ENCODE results near the gene DHRS2.
"Not testable (repeated sequence)": the region's sequence is repeated elsewhere in the genome, so short reads cannot be mapped to it uniquely, and the experiment has no call there.

Gene DHRS2

GRCh38 chr14:23650506-23650905, 14.3 kb downstream of the DHRS2 start:
- DNase-seq, result no peak

DNA sequence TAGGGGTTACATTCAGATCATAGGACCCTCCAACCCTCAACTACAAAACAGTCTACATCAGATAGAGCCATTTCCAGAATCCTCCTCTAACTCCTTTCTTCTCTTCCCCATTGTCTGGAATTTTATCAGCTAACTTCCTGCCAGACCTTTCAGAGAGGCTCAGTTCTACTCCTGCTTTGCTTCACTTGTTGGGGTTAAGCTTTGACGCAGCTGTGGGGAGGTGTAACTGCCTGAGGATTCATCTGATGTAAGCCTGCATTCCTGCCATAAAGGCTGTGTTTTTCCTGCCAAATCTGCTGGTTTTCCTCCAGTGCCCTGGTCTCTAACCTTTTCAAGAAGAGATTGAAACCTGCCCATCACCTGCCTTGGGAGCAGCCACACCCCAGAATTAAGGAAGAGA, 16.9 kb downstream of the DHRS2 start:
- no peak for DNase-seq

- no peak for DNase-seq
These were observed 18.1 kb downstream of the DHRS2 start for GRCh38 chr14:23654231-23654630.

DNA sequence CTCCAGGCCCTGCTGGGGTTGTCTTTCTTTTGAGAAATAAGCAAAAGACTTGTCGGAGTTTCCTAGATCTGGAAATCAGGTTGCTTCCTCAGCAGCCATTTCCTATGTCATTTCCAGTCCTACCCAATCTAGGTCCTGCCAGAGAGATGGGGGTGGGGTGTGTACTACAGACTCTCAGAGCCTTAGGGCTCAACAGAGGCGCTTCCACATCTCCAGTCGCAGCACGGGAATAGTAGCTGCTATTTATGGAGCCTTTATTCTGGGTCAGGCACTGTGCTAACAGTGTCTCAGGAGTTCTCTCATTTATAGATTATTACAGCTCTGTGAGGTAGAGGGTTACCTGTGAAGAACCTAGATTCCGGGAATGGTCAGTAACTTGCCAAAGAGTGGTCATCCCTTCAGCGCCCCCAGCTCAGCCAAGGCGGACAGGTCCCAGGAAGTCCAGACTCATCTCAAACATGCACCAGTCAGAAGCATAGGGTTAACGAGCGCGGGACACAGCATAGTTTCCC, 21.9 kb downstream of the DHRS2 start:
- DNase-seq, result no peak

DNA sequence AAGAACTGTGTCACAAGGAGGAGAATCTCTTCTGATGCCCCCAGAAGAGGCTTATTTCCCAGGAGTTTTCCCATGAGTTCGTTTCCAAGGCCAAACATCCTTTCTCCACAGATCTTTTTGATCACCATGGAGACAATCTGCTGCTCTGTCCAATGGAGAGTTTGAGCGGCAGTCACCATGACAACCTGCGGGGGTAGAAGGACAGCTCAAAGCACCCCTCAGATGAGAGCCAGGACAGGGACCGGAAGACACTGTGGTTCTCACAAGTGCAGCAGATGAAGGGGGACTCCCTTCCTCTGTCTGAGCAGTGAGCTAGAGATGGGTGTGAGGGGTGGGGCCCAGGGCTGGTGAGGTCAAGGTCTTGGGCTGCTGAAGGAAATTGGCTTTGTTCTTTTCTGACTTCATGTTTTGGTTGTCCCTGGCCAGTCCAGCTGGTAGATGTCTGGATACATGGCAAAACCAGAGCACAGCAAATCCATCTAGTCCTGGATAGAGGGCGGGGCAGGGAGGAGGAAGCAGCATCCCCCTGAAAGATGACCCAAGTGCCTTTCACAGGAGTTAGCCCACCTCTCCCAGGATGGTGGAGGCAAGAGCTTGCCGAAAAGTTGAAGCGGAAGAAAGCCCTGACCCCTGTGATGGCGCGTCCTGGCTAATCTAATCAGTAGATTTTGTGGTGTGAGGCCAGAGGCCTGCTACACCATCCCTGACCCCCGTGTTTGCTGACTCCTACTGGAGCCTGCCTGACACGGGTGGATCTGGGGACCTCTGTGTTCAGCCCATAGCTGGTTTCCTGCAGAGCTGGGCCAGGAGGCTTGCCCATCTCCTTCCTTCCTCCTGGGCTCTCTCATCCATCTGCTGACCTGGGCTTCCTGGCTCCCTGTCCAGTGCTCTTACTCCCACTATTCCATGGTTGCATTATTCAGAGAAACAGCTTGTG, 24.4 kb downstream of the DHRS2 start:
- no peak for DNase-seq

- DNase-seq, result no peak
These were observed 25.4 kb downstream of the DHRS2 start for GRCh38 chr14:23661542-23661941.

DNA sequence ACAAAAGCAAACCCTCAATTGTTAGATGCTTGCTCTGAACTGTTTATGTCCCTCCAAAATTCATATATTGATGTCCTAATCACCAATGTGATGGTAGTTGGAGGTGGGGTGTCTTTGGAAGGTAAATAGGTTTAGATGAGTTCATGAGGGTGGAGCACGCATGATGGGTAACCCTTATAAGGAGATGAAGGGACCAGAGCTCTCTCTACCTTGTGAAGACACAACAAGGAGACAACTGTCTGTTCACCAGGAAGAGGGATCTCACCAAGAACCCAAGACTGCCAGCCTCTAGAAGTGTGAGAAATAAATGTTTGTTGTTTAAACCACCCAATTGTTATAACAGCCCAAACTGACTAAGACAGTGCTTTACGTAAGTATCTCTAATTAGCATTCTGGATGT, 27.0 kb downstream of the DHRS2 start:
- DNase-seq, result no peak

- DNase-seq, result no peak
These were observed 27.5 kb downstream of the DHRS2 start for GRCh38 chr14:23663711-23664110.

DNA sequence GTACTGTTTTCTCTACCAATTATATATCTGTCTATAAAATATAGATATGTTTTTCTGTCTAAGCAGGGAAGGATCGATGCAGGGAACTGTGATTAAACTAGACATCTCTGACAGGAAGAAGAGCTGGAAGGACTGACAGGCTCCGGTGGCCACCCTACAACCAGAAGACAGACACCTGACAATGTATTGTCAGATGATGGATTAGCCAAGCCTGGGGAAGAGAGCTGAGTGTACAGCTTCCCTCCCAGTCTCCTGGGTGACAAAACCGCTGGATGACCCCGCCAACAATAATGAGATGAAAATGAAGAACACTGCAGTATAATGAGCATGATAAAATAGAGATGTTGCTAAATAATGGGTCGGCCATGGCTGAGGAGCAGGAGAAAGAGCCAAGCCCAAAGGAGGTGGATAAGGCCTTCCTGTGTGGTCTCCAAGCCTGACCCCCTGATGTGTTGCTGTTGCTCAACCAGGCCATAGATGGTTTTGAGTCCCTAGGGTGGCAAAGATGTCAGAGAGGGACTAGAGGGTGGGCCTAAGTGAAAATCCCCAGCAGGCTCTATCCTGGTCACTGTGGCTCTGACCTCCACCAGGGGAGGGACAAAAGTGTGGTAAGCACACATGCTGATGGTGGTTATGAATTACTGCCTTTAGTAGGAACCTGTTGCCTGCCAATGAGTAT, 28.2 kb downstream of the DHRS2 start:
- DNase-seq, result no peak

- no peak for DNase-seq
These were observed 29.3 kb downstream of the DHRS2 start for GRCh38 chr14:23665302-23666016.

DNA sequence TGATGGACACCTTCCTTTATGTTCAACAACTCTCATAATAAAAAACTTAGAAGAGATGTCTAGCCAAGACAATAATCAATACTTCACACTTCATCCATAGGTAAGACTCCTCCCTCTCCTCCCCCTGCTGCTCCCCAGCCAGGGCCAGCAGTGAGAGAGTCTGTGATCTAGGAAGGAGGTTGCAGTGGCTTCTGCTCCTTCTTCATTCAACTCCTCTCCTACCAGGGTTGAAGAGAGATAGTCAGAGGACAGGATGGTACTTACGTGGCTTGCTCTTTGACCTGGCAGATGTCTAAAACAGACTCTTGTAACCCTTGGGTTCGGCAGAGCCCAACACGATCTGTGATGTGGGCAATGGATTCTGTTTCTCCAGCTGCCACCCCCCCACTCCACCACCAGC, 31.0 kb downstream of the DHRS2 start:
- DNase-seq, result no peak

GRCh38 chr14:23669441-23669840, 33.3 kb downstream of the DHRS2 start:
- DNase-seq, result no peak

DNA sequence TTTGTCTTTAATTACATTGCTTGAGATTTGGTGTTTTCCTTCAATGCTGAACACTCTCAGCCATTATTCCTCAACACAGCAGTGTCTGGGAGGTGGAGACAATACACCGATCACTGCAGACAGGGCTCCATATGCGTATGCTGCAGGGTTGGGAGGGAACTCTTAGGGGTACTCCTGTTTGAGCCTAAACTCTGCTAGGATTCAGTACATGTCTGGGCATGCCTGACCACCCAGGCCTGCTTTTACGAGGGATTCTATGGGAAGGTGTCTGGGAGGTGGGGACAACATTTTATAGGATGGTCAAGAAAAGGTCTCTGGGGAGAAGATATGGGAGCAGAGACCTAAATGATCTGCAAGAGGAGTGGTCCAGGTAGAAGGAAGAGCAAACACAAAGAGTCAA, 34.3 kb downstream of the DHRS2 start:
- DNase-seq, result no peak

GRCh38 chr14:23672200-23672599, 36.0 kb downstream of the DHRS2 start:
- DNase-seq, result no peak

- DNase-seq, result no peak
These were observed 39.2 kb downstream of the DHRS2 start for GRCh38 chr14:23675337-23675736.

GRCh38 chr14:23675906-23676305, 39.7 kb downstream of the DHRS2 start:
- no peak for DNase-seq

- DNase-seq, result no peak
These were observed 45.2 kb downstream of the DHRS2 start for GRCh38 chr14:23681337-23681736.

- not testable (repeated sequence) for DNase-seq
These were observed 53.7 kb downstream of the DHRS2 start for GRCh38 chr14:23689709-23690514.

- no peak for DNase-seq
These were observed 56.3 kb downstream of the DHRS2 start for GRCh38 chr14:23692416-23692815.

- no peak for DNase-seq
These were observed 57.1 kb downstream of the DHRS2 start for GRCh38 chr14:23693252-23693775.

- no peak for DNase-seq
These were observed 58.2 kb downstream of the DHRS2 start for GRCh38 chr14:23694085-23694948.

Measured in activated CD4-positive, alpha-beta T cell treated with anti-CD3 and anti-CD28 coated beads, Interleukin-2, amount 50 U/mL, for 4 hours (primary cell).